Transverse colon (tissue), 4 donors: ENCODE data around the gene MCC. TPM values are rescaled to one million over a fixed set of nuclear protein-coding genes. Genes with fewer than 3 reads are reported as not detected.

ENCODE experiments used
- DNase-seq: peaks from one replicate; pipeline ENCODE4 v3.0.0-alpha.2; 2019
- H3K27ac ChIP-seq, 4 donors: fragments of 200-600 bp; sonication (generic); 2 replicates each; pipeline ENCODE4 v1.5.1; 2016 to 2018; ENCODE audit warnings: inconsistent platforms in 4 of 4
- H3K27me3 ChIP-seq: fragments of 200-600 bp; sonication (generic); 2 replicates; pipeline ENCODE4 v1.5.1; 2017; ENCODE audit warnings: inconsistent platforms
- H3K36me3 ChIP-seq, 4 donors: fragments of 200-600 bp; sonication (generic); 2 replicates each; pipeline ENCODE4 v1.5.1; 2017 to 2019; ENCODE audit warnings: inconsistent platforms in 4 of 4
- H3K4me1 ChIP-seq, 4 donors: fragments of 200-600 bp; sonication (generic); 2 replicates each; pipeline ENCODE4 v1.5.1; 2017 to 2020; ENCODE audit warnings: inconsistent platforms in 4 of 4
- H3K4me3 ChIP-seq, 4 donors: fragments of 200-600 bp; sonication (generic); 1 replicate in 1 of 4; 2 replicates in 3 of 4; pipeline versions ENCODE4 v1.5.1 to v1.6.1; 2017 to 2019; ENCODE audit warnings: inconsistent platforms in 4 of 4
- H3K9me3 ChIP-seq, 2 donors: fragments of 200-600 bp; sonication (generic); 2 replicates each; pipeline ENCODE4 v1.5.1; 2017 to 2019; ENCODE audit warnings: inconsistent platforms in 2 of 2
- EP300 ChIP-seq: sonication (generic); formaldehyde crosslinking; IDR thresholded peaks from one replicate; pipeline ENCODE4 v1.6.1; 2017; ENCODE audit warnings: antibody characterized with exemption, low read depth
- POLR2A ChIP-seq: fragments of 450-650 bp; IDR thresholded peaks from one replicate; pipeline ENCODE4 v1.6.1; 2016; ENCODE audit warnings: antibody characterized with exemption, mild to moderate bottlenecking, moderate library complexity
- POLR2AphosphoS5 ChIP-seq, 3 donors: sonication (generic); formaldehyde crosslinking; IDR thresholded peaks; one replicate each; pipeline ENCODE4 v1.6.1; 2016; ENCODE audit warnings: antibody characterized with exemption in 3 of 3
- WGBS, 2 donors: methylation state at CpG; one replicate each; pipeline ENCODE4 v1.1.5; 2018; ENCODE audit warnings: low coverage in 1 of 2; 5-methylcytosine and 5-hydroxymethylcytosine counted together
- in situ Hi-C, 4 donors: fragments of 200-750 bp; cut with MboI; loops; one replicate each; pipeline versions ENCODE4 v1.15.0 to v1.15.1; 2017; ENCODE audit warnings: low sequenced_read_pairs in 3 of 4, low pct_ligation_motif_present in 1 of 4, low pct_unique_long_range_greater_than_20kb in 1 of 4
- intact Hi-C: fragments of 100-400 bp; cut with DNase I; formaldehyde crosslinking; loops from one replicate; pipeline ENCODE4 v1.15.1; 2023; ENCODE audit warnings: low total_unique reads
- total RNA-seq, 4 donors: library from RNA; depleted of rRNA; stranded (reverse); fragments of >200 nt; gene quantifications; one replicate each; pipeline ENCODE4 v1.1.0, GENCODE V29; 2016
- TF ChIP-seq, protein P1 (sequence below), 5 experiments: fragments of 200-600 bp in 3 of 5; fragments of 450-650 bp in 2 of 5; sonication (generic) in 3 of 5; IDR thresholded peaks; 1 replicate in 2 of 5; 2 replicates in 3 of 5; pipeline ENCODE4 v1.5.1; 2016 to 2017; ENCODE audit warnings: antibody characterized with exemption in 5 of 5, inconsistent platforms in 3 of 5, mild to moderate bottlenecking in 2 of 5, moderate library complexity in 1 of 5

The MCC gene
- total RNA-seq, 4 donors from 2014 or later = 2.6 to 28.4 (median 16.4) TPM

GRCh38 chr5:113182658-113183344, 305.5 kb downstream of the MCC start:
- in situ Hi-C loops (no loop called here), intact Hi-C loops (no loop called here)
- Histone ChIP-seq H3K36me3 (no peaks in the 10 kb centered on the region), H3K27me3 (no peaks in the 10 kb centered on the region), H3K27ac (no peak overlapping the region), H3K9me3 (no peaks in the 10 kb centered on the region), H3K4me3 (no peak overlapping the region), H3K4me1 (peaks cover 0 to 6% (median 0%) of the 10 kb centered on the region in 4 donors)
- TF ChIP-seq POLR2A = no peak
- TF ChIP-seq, protein P1, sequence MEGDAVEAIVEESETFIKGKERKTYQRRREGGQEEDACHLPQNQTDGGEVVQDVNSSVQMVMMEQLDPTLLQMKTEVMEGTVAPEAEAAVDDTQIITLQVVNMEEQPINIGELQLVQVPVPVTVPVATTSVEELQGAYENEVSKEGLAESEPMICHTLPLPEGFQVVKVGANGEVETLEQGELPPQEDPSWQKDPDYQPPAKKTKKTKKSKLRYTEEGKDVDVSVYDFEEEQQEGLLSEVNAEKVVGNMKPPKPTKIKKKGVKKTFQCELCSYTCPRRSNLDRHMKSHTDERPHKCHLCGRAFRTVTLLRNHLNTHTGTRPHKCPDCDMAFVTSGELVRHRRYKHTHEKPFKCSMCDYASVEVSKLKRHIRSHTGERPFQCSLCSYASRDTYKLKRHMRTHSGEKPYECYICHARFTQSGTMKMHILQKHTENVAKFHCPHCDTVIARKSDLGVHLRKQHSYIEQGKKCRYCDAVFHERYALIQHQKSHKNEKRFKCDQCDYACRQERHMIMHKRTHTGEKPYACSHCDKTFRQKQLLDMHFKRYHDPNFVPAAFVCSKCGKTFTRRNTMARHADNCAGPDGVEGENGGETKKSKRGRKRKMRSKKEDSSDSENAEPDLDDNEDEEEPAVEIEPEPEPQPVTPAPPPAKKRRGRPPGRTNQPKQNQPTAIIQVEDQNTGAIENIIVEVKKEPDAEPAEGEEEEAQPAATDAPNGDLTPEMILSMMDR (IDR thresholded peaks at IDR 0.05) = no peak
- no peak for TF ChIP-seq EP300
- TF ChIP-seq POLR2AphosphoS5 (IDR thresholded peaks at IDR 0.05) = no peak
- WGBS, 2 donors = 96 to 97% methylated on average over 11 of the region's 11 CpGs
- DNase-seq = no peak

DNA sequence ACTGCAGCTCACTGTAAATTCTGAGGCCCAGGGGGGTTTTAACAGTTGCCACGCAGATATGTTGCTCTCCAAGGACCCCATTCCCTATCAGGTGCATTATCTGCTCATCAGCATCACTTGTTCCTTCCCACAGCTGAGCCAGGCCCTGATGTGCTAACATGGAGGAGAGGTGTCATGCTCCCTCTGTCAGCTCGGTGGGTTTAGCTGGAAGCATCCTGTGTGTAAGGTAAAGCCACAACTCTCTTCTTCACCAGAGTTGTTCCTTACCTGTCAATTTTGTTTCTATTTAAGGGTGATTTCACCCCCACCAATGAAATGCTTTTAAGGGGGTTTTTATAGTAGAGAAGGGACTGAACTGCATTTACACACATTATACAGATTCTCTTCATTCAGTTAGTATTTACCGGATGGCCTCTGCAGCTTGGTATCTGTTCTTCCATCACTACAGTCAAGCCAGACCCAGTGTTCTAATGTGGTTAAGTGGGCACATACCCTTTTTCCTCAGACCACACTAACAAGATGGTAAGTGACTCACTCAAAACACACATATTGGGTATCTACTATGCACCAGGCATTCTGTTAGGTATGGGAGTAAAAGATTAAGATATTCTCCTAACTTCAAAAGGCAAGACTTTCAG, 306.3 kb downstream of the MCC start:
- Histone ChIP-seq H3K4me1 (peaks cover 0 to 6% (median 0%) of the 10 kb centered on the region in 4 donors), H3K27me3 (no peaks in the 10 kb centered on the region), H3K36me3 (no peaks in the 10 kb centered on the region), H3K9me3 (no peaks in the 10 kb centered on the region), H3K27ac (no peak overlapping the region), H3K4me3 (no peak overlapping the region)
- WGBS, 2 donors = 79 to 100% methylated on average over 1 to 3 of the region's 3 CpGs
- intact Hi-C loops = no loop called here
- no peak for DNase-seq
- in situ Hi-C loops = no loop called here
- TF ChIP-seq POLR2AphosphoS5 (IDR thresholded peaks at IDR 0.05) = no peak
- no peak for TF ChIP-seq EP300
- TF ChIP-seq POLR2A = no peak
- TF ChIP-seq, protein P1 (IDR thresholded peaks at IDR 0.05) = no peak

DNA sequence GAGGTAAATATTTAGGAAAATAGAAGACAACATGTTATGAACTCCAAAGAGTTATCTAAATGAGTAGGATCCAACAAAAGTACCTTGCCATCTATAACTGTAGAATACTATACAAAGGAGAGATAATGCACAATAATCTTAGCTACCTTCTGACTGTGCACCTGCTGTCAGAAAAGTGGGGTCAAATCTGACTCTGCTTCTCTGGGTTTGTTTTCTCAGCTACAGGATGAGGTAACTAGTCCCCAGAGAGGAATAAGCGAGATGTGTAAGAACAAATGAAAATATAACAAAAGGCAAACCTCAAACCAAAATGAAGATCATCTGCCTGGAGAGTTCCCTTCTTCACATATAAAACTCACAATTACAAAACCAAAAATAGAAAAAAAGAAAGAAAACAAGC, 306.8 kb downstream of the MCC start:
- Histone ChIP-seq H3K36me3 (no peaks in the 10 kb centered on the region), H3K4me3 (no peak overlapping the region), H3K4me1 (peaks cover 0 to 6% (median 0%) of the 10 kb centered on the region in 4 donors), H3K27ac (no peak overlapping the region), H3K9me3 (no peaks in the 10 kb centered on the region), H3K27me3 (no peaks in the 10 kb centered on the region)
- intact Hi-C loops (no loop called here), in situ Hi-C loops (no loop called here)
- no peak for DNase-seq
- WGBS, 2 donors = 77 to 82% methylated on average over 1 of the region's 1 CpG
- TF ChIP-seq POLR2A (no peak), POLR2AphosphoS5 (IDR thresholded peaks at IDR 0.05) (no peak), EP300 (no peak)
- TF ChIP-seq, protein P1 (IDR thresholded peaks at IDR 0.05) = no peak

GRCh38 chr5:113179156-113179555, 309.1 kb downstream of the MCC start:
- no peak for TF ChIP-seq POLR2A
- TF ChIP-seq POLR2AphosphoS5 (IDR thresholded peaks at IDR 0.05) = peak in 1 of 3 donors; percentile 4
- H3K4me1 ChIP-seq = peaks cover 0 to 6% (median 0%) of the 10 kb centered on the region in 4 donors
- H3K36me3 ChIP-seq = no peaks in the 10 kb centered on the region
- no peak overlapping the region for H3K4me3 ChIP-seq
- H3K9me3 ChIP-seq = no peaks in the 10 kb centered on the region
- in situ Hi-C loops (no loop called here), intact Hi-C loops (no loop called here)
- H3K27ac ChIP-seq = no peak overlapping the region
- H3K27me3 ChIP-seq = no peaks in the 10 kb centered on the region
- no peak for DNase-seq
